Activated T-helper 1 cell treated with anti-CD3 and anti-CD28 coated beads, Interleukin-12 subunit alpha, Interleukin-12 subunit beta, Interleukin-2, Interleukin-4 antibody, amounts not matched to agents 30 ng/mL and 10 ng/mL and 1 ng/mL, durations not matched to agents 14 hours and 24 hours and 36 hours (primary cell): ENCODE data around the gene SDHC. TPM values are rescaled to one million over a fixed set of nuclear protein-coding genes. Genes with fewer than 3 reads are reported as not detected.
A peak's percentile ranks its signal among the peaks of the same experiment; 100 is the strongest.
"Not testable (repeated sequence)": the region's sequence is repeated elsewhere in the genome, so short reads cannot be mapped to it uniquely, and the experiment has no call there.

Experiments used
- DNase-seq: peaks from one replicate; pipeline ENCODE4 v3.0.0; 2021; ENCODE audit warnings: low spot score
- H3K27ac Mint-ChIP-seq: one replicate; pipeline ENCODE4 v1.8.0; 2021; ENCODE audit warnings: mild to moderate bottlenecking, mixed read lengths
- H3K27me3 Mint-ChIP-seq: one replicate; pipeline ENCODE4 v1.8.0; 2022; ENCODE audit warnings: mild to moderate bottlenecking, moderate library complexity, mixed read lengths; ENCODE audit not compliant: insufficient read depth
- H3K36me3 Mint-ChIP-seq: one replicate; pipeline ENCODE4 v1.8.0; 2021; ENCODE audit warnings: low read depth, mixed read lengths
- H3K4me1 Mint-ChIP-seq: one replicate; pipeline ENCODE4 v1.8.0; 2021; ENCODE audit warnings: low read depth, mixed read lengths
- H3K4me3 Mint-ChIP-seq: one replicate; pipeline ENCODE4 v1.8.0; 2021; ENCODE audit warnings: mild to moderate bottlenecking, moderate library complexity, mixed read lengths
- H3K9me3 Mint-ChIP-seq: one replicate; pipeline ENCODE4 v1.8.0; 2021; ENCODE audit warnings: mixed read lengths
- intact Hi-C: fragments of 100-400 bp; cut with micrococcal nuclease; formaldehyde crosslinking; loops from one replicate; pipeline ENCODE4 v1.15.1; 2024
- total RNA-seq: library from RNA; stranded (reverse); gene quantifications from 2 replicates; pipeline ENCODE4 v1.2.3, GENCODE V29; 2022

Gene SDHC
- total RNA-seq, 1 donor from 2014 or later = 157 TPM

DNA sequence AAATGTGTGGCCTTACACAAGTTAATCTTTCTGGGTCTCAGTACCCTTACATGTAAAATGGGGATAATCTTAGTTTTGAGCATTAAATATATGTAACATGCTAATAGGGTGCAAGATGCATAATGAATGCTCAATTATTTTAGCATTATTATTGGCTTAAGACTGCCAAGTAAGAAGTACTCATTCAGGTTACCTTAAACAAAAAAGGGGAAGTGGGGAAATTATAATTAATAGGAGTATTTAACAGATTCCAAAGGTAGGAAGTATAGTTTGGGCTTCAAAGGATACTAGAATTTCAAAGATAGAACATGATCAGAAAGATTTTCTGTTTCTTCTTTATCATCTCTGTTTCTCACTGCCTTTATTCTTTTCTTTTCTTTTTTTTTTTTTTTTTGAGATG lies 59.3 kb downstream of the SDHC start:
- Mint-ChIP-seq H3K9me3 (no peaks in the 10 kb centered on the region), H3K4me1 (peaks cover 8% of the 10 kb centered on the region), H3K27ac (no peak overlapping the region), H3K36me3 (peaks cover 5% of the 10 kb centered on the region), H3K27me3 (no peaks in the 10 kb centered on the region), H3K4me3 (no peak overlapping the region)
- DNase-seq = no peak
- intact Hi-C loops = no loop called here

DNA sequence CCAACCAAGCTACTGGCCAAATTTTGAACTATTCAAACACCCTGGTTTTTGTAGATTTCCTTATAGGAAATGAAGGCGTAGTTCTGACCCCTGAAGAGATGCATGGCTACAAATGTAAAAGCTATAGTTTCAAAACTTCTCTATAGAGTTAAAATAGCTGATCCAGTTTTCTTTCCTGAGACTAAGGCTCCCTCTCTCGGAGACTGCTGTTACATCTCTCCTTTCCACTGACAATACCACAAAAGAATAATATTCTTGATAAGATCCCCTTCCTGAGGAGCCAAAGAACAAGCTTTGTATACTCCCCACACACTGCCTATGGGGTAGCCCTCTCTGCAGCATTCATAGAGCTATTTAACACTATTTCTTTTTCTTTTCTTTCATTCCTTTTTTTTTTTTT lies 60.2 kb downstream of the SDHC start:
- H3K27me3 Mint-ChIP-seq = no peaks in the 10 kb centered on the region
- no peaks in the 10 kb centered on the region for H3K9me3 Mint-ChIP-seq
- H3K27ac Mint-ChIP-seq = no peak overlapping the region
- peaks cover 8% of the 10 kb centered on the region for H3K4me1 Mint-ChIP-seq
- no peak overlapping the region for H3K4me3 Mint-ChIP-seq
- peaks cover 5% of the 10 kb centered on the region for H3K36me3 Mint-ChIP-seq
- DNase-seq = no peak
- intact Hi-C loops = no loop called here

DNA sequence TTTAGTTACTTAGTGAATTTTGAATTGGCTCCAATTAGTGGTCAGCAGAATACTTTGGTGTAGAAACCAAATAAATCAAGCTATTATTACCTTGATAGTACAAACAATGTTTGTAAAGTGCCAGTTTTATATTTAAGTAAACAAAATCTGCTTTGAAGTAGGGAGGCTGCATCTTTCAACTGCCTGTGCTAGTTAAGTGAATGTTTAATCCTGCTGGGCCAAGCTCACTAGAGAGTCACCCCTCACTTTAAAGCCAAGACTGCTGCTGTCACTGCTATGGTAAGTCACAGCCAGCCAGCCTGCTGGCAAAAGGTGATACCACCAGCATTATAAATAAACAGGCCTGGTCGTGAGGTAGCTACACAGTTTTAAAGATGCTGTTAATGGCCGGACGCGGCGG lies 63.8 kb downstream of the SDHC start:
- Mint-ChIP-seq H3K4me1 (peaks cover 5% of the 10 kb centered on the region), H3K36me3 (no peaks in the 10 kb centered on the region), H3K27ac (no peak overlapping the region), H3K27me3 (no peaks in the 10 kb centered on the region), H3K9me3 (no peaks in the 10 kb centered on the region), H3K4me3 (no peak overlapping the region)
- intact Hi-C loops = no loop called here
- DNase-seq = no peak

DNA sequence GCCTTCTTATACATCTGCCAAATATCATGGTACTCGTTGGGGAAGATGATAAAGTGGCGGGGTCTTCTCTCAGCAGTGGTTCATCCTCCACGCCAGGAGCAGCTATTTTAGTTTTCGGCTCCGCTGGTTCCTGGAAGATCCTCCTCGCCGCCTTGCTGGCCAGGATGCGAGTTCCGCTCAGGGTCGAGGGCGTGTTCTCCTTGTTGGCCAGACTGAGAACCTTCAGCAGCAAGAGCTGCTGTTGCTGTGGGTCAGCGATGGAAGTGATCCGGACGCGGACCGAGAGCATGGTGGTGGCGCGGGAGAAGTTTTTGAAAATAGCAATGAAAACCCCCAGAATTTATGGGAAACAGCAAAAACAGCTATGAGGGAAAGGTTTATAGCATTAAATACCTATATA lies 64.9 kb downstream of the SDHC start:
- no peaks in the 10 kb centered on the region for H3K27me3 Mint-ChIP-seq
- intact Hi-C loops = no loop called here
- H3K4me1 Mint-ChIP-seq = peaks cover 5% of the 10 kb centered on the region
- no peak overlapping the region for H3K4me3 Mint-ChIP-seq
- no peaks in the 10 kb centered on the region for H3K36me3 Mint-ChIP-seq
- H3K27ac Mint-ChIP-seq = no peak overlapping the region
- DNase-seq = no peak
- no peaks in the 10 kb centered on the region for H3K9me3 Mint-ChIP-seq

DNA sequence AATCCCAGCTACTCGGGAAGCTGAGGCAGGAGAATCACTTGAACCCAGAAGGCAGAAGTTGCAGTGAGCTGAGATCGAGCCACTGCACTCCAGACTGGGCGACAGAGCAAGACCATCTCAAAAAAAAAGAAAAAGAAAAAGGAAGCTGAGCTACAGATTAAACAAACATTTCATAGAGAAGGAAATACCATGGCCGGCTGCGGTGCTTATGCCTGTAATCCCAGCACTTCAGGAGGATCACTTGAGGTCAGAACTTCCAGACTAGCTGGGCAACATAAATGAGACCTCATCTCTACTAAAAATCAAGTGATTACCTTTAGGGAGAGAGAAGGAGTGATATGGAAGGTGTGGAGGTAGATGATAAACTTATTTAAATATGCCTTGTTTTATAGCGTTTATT lies 67.5 kb downstream of the SDHC start:
- Mint-ChIP-seq H3K4me3 (no peak overlapping the region), H3K4me1 (peaks cover 12% of the 10 kb centered on the region), H3K9me3 (no peaks in the 10 kb centered on the region), H3K27ac (peak overlapping the region; percentile 61), H3K36me3 (no peaks in the 10 kb centered on the region), H3K27me3 (peaks cover 2% of the 10 kb centered on the region)
- intact Hi-C loops = loop anchor here (1.0 to 5.0 kb wide), 4 partner anchors 75 to 189 kb away; no protein-coding TSS in a partner anchor
- DNase-seq = no peak

DNA sequence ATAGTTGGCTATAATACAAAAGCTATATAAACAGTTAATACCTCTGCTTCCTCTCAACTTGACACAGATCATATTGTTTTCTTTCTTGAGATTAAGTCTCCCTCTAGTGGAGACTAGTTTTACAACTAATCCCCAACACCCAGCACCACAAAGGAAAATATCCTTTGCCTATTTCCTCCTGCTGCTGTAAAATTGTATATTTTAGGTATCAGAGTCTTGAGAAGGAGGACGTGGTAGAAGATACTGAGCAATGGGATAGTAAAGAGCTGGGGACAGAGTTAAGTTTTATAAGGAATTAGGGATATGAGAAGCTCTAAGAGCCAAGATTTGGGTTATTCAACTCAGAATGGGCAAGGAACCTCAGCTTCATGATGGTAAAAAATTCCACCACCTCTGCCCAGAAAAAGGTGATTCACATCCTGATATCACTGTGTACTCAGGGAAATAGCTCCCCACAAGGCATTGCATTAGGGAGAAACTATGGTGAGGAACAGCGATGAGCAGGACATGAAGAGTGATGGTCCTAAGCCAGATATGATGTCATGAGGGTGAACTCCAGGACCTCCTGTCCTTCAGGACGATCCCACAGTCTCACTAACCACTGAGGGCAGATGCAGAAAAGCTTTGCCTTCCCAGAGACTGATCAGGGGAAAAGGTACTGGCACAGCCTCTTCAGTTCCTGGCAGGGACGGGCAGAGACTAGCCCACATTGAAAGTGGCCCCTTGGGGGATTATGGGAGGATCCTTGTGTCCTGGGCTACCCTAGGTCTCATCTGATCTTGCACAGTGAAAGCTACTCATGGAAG lies 68.2 kb downstream of the SDHC start:
- Mint-ChIP-seq H3K4me1 (peaks cover 18% of the 10 kb centered on the region), H3K4me3 (no peak overlapping the region)

DNA sequence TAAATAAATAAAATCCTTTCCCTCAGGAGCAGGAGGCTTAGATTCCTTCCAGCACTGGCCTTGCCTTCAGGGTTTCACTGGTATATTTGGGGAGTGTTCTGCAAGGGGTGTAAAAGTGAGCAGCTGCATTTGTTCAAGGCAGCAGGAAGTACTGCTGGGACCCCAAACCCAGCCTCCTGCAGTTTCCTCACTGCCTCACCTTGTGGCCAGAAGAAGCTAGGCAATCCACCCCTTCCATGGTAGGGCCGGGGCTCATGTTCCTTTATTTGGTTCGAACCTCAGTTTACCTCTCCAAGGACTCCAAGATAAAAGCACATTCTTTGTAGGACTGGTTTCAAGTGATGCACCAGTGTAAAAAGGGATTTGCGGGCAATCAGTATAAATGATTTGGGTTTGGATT lies 74.5 kb downstream of the SDHC start:
- H3K4me1 Mint-ChIP-seq = peaks cover 52% of the 10 kb centered on the region
- H3K27ac Mint-ChIP-seq = peak overlapping the region; percentile 97
- no peaks in the 10 kb centered on the region for H3K9me3 Mint-ChIP-seq
- intact Hi-C loops = loop anchor here (5.0 kb wide), 1 partner anchor 206 kb away; no protein-coding TSS in a partner anchor
- H3K4me3 Mint-ChIP-seq = peak overlapping the region; percentile 87
- peaks cover 2% of the 10 kb centered on the region for H3K27me3 Mint-ChIP-seq
- H3K36me3 Mint-ChIP-seq = peaks cover 3% of the 10 kb centered on the region
- DNase-seq = no peak

More for the DNA sequence above, 68.2 kb downstream of the SDHC start:
- Mint-ChIP-seq H3K27me3 (peaks cover 2% of the 10 kb centered on the region), H3K9me3 (no peaks in the 10 kb centered on the region), H3K27ac (no peak overlapping the region), H3K36me3 (peaks cover 3% of the 10 kb centered on the region)
- intact Hi-C loops = loop anchor here (1.0 to 5.0 kb wide), 4 partner anchors 76 to 190 kb away; no protein-coding TSS in a partner anchor
- DNase-seq = no peak

DNA sequence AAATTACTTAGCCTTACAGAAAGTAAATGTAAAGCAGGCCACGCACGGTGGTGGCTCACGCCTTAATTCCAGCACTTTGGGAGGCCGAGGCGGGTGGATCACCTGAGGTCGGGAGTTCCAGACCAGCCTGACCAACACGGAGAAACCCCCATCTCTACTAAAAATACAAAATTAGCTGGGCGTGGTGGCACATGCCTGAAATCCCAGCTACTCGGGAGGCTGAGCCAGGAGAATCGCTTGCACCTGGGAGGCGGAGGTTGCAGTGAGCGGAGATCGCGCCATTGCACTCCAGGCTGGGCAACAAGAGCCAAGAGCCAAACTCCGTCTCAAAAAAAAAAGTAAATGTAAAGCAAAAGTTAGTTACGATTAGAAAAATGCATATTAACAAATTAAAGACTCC lies 75.0 kb downstream of the SDHC start:
- intact Hi-C loops = loop anchor here (5.0 kb wide), 1 partner anchor 207 kb away; no protein-coding TSS in a partner anchor
- Mint-ChIP-seq H3K4me3 (peak overlapping the region; percentile 87), H3K27ac (peak overlapping the region; percentile 97), H3K4me1 (peaks cover 52% of the 10 kb centered on the region)
- not testable (repeated sequence) for DNase-seq, H3K36me3 Mint-ChIP-seq, H3K27me3 Mint-ChIP-seq, H3K9me3 Mint-ChIP-seq

DNA sequence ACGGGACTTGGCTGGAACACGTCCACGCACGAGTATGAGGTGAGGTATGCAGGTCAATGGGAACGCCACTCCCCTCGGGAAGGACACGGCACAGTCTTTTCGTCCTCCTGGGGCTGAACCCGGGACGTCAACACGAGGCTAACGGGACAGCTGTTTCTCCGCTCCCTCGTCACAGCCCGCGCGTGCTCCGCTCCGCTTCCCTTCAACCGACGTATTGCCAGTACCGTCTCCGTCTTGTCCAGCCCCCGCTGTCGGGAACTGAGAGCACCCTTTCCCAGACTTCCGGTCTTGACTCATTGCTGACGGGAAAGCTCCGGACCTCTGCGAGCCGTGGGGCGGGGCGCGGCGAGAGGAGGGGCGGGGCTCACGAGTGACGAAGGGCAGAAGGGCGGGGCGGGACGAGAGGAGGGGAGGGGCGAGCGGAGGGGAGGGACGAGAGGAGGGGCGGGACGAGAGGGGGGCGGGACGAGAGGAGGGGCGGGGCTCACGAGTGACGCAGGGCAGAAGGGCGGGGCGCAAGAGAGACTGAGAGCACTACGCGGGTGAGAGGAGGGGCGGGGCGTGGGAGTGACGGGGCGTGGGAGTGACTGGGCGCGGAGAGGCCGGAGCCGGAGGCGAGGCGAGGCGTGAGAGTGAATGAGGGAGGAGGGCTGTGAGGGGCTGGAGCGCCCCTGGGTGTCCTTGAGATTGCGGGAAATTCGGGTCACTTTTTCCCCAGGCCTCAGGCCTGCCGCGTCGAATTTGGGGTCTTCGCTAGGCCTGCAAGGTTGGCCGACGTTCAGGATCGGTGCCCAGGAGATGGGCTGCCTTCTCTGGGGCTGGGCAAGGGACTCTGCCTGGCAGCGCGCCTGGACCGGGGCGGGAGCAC lies 75.7 kb downstream of the SDHC start:
- Mint-ChIP-seq H3K4me3 (peak overlapping the region; percentile 87), H3K36me3 (peaks cover 3% of the 10 kb centered on the region), H3K27ac (peak overlapping the region; percentile 97), H3K9me3 (no peaks in the 10 kb centered on the region), H3K4me1 (peaks cover 52% of the 10 kb centered on the region), H3K27me3 (no peaks in the 10 kb centered on the region)
- intact Hi-C loops = loop anchor here (1.0 to 5.0 kb wide), 3 partner anchors 9 to 208 kb away; partner anchors contain the start of gene SDHC
- peak; percentile 91 for DNase-seq

DNA sequence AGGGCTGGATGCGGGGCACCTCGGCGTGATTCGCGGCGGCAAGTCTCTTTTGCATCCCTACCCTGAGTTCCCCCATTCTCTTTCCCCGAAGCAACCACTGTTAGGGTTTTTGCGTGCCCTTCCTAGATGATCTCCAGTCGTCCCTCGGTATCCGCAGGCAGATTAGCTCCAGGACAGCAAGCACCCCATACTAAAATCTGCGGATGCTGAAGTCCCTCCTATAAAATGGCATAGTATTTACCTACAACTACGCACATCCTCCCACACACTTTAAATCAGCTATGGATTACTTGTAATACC lies 76.3 kb downstream of the SDHC start:
- H3K27ac Mint-ChIP-seq = peak overlapping the region; percentile 97
- H3K27me3 Mint-ChIP-seq = no peaks in the 10 kb centered on the region
- no peaks in the 10 kb centered on the region for H3K9me3 Mint-ChIP-seq
- no peak for DNase-seq
- peak overlapping the region; percentile 87 for H3K4me3 Mint-ChIP-seq
- H3K36me3 Mint-ChIP-seq = peaks cover 3% of the 10 kb centered on the region
- intact Hi-C loops = loop anchor here (1.0 to 2.0 kb wide), 2 partner anchors 9 to 76 kb away; partner anchors contain the start of gene SDHC
- H3K4me1 Mint-ChIP-seq = peaks cover 52% of the 10 kb centered on the region

DNA sequence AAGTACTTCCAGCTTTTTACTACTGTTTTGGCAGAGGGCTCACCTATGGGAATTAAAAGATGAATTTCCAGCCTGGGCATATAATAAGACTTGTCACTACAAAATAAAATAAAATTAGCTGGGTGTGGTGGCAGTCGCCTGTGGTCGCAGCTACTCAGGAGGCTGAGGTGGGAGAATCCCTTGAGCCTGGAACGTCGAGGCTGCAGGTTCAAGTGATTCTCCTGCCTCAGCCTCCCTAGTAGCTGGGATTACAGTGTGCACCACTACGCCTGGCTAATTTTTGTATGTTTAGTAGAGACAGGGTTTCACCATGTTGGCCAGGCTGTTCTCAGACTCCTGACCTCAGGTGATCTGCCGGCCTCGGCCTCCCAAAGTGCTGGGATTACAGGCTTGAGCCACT lies 77.0 kb downstream of the SDHC start:
- not testable (repeated sequence) for H3K27ac Mint-ChIP-seq

DNA sequence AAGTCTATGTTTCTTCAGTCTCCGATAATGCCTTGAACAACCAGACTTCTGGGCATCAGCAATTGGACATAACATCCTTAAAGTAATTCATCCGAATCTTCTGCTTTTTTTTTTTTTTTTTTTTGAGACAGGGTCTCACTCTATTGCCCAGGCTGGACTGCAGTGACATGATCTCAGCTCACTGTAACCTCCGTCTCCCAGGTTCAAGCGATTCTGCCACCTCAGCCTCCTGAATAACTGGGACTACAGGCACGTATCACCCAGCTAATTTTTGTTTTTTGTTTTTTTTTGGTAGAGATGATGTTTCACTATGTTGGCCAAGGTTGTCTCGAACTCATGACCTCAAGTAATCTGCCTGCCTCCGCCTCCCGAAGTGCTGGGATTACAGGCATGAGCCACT lies 77.4 kb downstream of the SDHC start:
- no peak overlapping the region for H3K27ac Mint-ChIP-seq
- no peaks in the 10 kb centered on the region for H3K9me3 Mint-ChIP-seq
- peaks cover 3% of the 10 kb centered on the region for H3K36me3 Mint-ChIP-seq
- no peak overlapping the region for H3K4me3 Mint-ChIP-seq
- intact Hi-C loops = loop anchor here (2.0 kb wide), 1 partner anchor 77 kb away; the partner anchor contains the start of gene SDHC
- no peak for DNase-seq
- H3K4me1 Mint-ChIP-seq = peaks cover 47% of the 10 kb centered on the region
- no peaks in the 10 kb centered on the region for H3K27me3 Mint-ChIP-seq

More for the DNA sequence above, 77.0 kb downstream of the SDHC start:
- DNase-seq, H3K36me3 Mint-ChIP-seq, H3K27me3 Mint-ChIP-seq, H3K9me3 Mint-ChIP-seq: not testable (repeated sequence)
- intact Hi-C loops = loop anchor here (2.0 kb wide), 1 partner anchor 76 kb away; the partner anchor contains the start of gene SDHC
- H3K4me1 Mint-ChIP-seq = peaks cover 51% of the 10 kb centered on the region
- H3K4me3 Mint-ChIP-seq = peak overlapping the region; percentile 87

DNA sequence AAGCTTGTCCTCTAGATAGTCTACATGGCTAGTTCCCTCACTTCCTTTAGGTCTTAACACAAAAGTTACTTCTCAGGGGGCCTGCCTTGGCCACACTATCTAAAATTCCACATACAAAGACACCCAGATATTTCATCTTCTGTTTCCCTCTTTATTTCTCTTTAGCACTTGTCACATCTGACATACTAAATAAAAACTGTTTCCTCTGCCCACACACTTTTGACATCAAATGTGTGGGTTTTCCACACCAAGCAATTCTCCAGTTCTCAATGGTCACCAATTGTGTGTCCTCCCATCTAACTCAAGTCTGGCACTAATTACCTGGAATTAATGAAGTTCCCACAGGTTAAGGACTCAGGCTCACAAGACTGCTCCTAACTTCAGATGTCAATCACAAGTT lies 79.0 kb downstream of the SDHC start:
- no peaks in the 10 kb centered on the region for H3K36me3 Mint-ChIP-seq
- H3K27me3 Mint-ChIP-seq = no peaks in the 10 kb centered on the region
- no peak for DNase-seq
- no peaks in the 10 kb centered on the region for H3K9me3 Mint-ChIP-seq
- H3K4me1 Mint-ChIP-seq = peaks cover 40% of the 10 kb centered on the region
- no peak overlapping the region for H3K4me3 Mint-ChIP-seq
- intact Hi-C loops = no loop called here
- peak overlapping the region; percentile 11 for H3K27ac Mint-ChIP-seq
